ENCODE measurements around the gene GPD2.
"Not testable (repeated sequence)": the region's sequence is repeated elsewhere in the genome, so short reads cannot be mapped to it uniquely, and the experiment has no call there.

Gene GPD2

DNA sequence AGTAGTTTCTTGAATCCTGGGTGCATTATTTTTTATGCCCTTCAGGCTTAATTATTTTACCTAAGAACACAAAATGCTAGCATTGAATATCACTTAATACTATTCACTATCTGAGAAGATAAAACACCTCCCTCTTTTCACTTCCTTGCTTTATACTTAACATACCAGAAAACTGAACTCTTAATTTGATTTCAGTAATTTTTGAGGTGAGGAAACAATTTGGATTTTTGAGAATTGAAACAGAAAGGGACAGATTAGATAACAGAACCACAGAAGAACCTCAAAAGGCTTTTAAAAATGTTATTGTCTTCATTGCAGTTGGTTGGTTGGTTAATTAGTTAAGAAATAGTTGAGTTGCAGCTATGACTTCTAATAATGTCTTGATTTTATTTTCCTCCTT lies 69.5 kb downstream of the GPD2 start:
- H3K4me1 Mint-ChIP-seq (ENCODE audit: low read depth) = peaks cover 8% of the 10 kb centered on the region
- no peaks in the 10 kb centered on the region for H3K9me3 Mint-ChIP-seq
- intact Hi-C loops (cut with micrococcal nuclease) = no loop called here
- no peak overlapping the region for H3K4me3 Mint-ChIP-seq
- H3K27me3 Mint-ChIP-seq = no peaks in the 10 kb centered on the region
- H3K36me3 Mint-ChIP-seq (ENCODE audit: low read depth) = peaks cover 33% of the 10 kb centered on the region
- no peak overlapping the region for H3K27ac Mint-ChIP-seq

DNA sequence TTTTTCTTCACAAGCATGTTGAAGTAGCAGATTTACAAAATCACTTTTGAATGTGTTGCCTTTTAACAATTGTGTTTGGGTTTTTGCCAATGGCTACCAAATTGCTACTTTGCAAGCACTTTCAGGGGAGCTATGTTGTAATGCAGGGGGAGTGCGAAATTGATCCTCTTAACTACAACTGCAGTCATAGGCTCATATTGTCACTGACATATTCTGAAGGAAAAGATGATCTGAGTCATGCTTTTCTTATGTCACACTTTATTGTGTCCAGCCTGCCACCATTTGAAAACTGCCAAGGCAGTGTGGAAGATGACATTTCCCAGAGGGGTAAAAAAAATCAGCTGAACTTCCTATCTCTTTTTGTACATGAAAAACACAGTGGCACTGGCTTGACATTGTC lies 74.9 kb downstream of the GPD2 start:
- Mint-ChIP-seq H3K4me1 (ENCODE audit: low read depth) (peaks cover 5% of the 10 kb centered on the region), H3K4me3 (no peak overlapping the region), H3K27ac (no peak overlapping the region), H3K9me3 (no peaks in the 10 kb centered on the region), H3K27me3 (no peaks in the 10 kb centered on the region), H3K36me3 (ENCODE audit: low read depth) (peaks cover 69% of the 10 kb centered on the region)
- intact Hi-C loops (cut with micrococcal nuclease) = no loop called here

DNA sequence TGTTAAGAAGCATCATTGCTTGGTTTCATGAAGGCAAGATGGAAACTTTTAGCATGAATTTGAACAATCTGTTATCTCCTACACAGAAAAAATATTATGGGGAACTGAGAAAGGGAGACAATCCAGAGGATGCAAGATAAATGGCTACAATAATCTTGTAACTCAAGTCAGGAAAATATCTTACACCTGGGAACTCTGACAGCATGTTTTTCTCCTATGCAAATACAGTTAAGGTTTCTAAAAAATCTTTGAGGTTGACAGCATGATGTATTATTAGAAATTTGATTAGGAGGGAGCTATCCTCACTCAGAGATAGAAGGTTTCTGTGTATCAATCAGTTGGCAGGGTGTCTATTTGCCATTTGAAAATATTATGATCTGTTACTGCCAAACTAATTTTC lies 75.6 kb downstream of the GPD2 start:
- peaks cover 5% of the 10 kb centered on the region for H3K4me1 Mint-ChIP-seq (ENCODE audit: low read depth)
- H3K4me3 Mint-ChIP-seq = no peak overlapping the region
- H3K27ac Mint-ChIP-seq = no peak overlapping the region
- H3K27me3 Mint-ChIP-seq = no peaks in the 10 kb centered on the region
- no peaks in the 10 kb centered on the region for H3K9me3 Mint-ChIP-seq
- intact Hi-C loops (cut with micrococcal nuclease) = no loop called here
- H3K36me3 Mint-ChIP-seq (ENCODE audit: low read depth) = peaks cover 63% of the 10 kb centered on the region

DNA sequence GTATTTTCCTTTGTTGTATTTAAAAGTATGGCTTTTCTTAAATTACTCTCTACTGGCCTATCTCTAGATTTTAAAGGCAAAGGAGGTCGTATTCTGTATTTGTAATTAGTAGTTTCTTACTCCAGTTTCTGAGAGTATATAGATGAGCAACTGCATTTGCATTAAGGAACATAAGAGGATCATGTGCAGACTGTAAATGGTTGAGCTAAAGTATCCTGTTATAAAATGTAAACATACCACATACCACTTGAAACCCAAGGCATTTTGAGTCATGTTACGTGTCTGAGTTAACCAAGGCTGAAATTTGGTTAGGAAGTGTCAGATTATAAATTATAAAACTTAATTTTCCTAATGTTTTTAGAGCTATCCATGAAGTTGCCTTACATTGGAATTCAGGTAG lies 76.3 kb downstream of the GPD2 start:
- Mint-ChIP-seq H3K36me3 (ENCODE audit: low read depth) (peaks cover 56% of the 10 kb centered on the region), H3K27ac (no peak overlapping the region), H3K4me1 (ENCODE audit: low read depth) (peaks cover 5% of the 10 kb centered on the region), H3K27me3 (no peaks in the 10 kb centered on the region), H3K9me3 (no peaks in the 10 kb centered on the region), H3K4me3 (no peak overlapping the region)
- intact Hi-C loops (cut with micrococcal nuclease) = no loop called here

DNA sequence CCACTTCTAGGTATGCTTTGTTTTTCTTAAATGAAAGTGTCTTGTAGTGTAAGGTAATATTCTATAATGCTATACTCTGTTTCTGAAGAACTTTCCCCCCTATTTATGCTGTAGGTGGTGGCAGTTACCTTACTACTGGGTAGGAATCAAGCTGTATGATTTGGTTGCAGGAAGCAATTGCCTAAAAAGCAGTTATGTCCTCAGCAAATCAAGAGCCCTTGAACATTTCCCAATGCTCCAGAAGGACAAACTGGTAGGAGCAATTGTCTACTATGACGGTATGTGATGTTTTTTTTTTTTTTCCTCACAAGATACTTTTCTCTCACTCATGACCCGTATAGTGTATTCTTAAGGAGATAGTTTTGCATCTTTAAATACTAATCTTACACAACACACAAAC lies 77.0 kb downstream of the GPD2 start:
- peaks cover 53% of the 10 kb centered on the region for H3K36me3 Mint-ChIP-seq (ENCODE audit: low read depth)
- no peaks in the 10 kb centered on the region for H3K27me3 Mint-ChIP-seq
- H3K4me3 Mint-ChIP-seq = no peak overlapping the region
- H3K27ac Mint-ChIP-seq = no peak overlapping the region
- peaks cover 5% of the 10 kb centered on the region for H3K4me1 Mint-ChIP-seq (ENCODE audit: low read depth)
- intact Hi-C loops (cut with micrococcal nuclease) = no loop called here
- H3K9me3 Mint-ChIP-seq = no peaks in the 10 kb centered on the region

DNA sequence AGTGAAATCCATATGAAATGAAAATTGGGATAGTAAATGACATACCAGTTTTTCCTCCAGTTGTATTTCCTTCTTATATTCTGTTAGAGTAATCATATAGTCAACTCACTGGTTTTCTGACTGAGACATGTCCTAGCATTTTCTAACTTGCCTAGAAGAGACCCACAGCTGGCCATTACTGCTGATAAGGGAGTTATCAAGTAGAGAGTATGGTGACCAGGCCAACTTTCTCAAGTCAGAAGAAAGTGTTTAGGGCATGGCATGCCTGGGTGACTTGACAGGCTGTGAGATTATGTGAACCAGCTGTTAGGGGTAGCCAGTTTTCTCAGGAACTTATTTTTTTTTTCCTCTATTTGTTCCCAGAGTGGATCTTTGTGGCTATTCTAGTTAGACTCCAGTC lies 81.2 kb downstream of the GPD2 start:
- no peak overlapping the region for H3K4me3 Mint-ChIP-seq
- no peak overlapping the region for H3K27ac Mint-ChIP-seq
- peaks cover 45% of the 10 kb centered on the region for H3K36me3 Mint-ChIP-seq (ENCODE audit: low read depth)
- intact Hi-C loops (cut with micrococcal nuclease) = no loop called here
- no peaks in the 10 kb centered on the region for H3K9me3 Mint-ChIP-seq
- H3K4me1 Mint-ChIP-seq (ENCODE audit: low read depth) = no peaks in the 10 kb centered on the region
- H3K27me3 Mint-ChIP-seq = no peaks in the 10 kb centered on the region

DNA sequence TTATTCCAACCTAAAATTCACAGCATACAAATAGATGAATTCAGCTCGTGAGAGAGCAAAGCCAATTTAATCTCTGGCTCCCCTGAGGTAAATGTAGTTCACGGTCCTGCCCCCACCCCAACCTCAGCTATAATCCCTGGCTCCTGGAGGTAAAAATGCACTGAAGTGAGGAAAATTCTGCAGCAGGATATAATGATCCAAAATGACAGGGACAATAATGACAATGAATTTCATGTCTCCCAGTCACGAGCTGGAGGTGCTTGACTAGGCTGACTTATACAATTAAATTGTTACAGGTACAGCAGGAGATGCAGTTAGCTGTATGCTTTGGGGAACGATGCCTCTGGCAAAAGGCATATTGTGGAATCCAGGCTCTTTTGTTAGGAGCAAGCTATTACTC lies 82.0 kb downstream of the GPD2 start:
- H3K27me3 Mint-ChIP-seq = no peaks in the 10 kb centered on the region
- intact Hi-C loops (cut with micrococcal nuclease) = no loop called here
- no peak overlapping the region for H3K27ac Mint-ChIP-seq
- no peaks in the 10 kb centered on the region for H3K9me3 Mint-ChIP-seq
- no peak overlapping the region for H3K4me3 Mint-ChIP-seq
- H3K36me3 Mint-ChIP-seq (ENCODE audit: low read depth) = peaks cover 48% of the 10 kb centered on the region
- H3K4me1 Mint-ChIP-seq (ENCODE audit: low read depth) = no peaks in the 10 kb centered on the region

DNA sequence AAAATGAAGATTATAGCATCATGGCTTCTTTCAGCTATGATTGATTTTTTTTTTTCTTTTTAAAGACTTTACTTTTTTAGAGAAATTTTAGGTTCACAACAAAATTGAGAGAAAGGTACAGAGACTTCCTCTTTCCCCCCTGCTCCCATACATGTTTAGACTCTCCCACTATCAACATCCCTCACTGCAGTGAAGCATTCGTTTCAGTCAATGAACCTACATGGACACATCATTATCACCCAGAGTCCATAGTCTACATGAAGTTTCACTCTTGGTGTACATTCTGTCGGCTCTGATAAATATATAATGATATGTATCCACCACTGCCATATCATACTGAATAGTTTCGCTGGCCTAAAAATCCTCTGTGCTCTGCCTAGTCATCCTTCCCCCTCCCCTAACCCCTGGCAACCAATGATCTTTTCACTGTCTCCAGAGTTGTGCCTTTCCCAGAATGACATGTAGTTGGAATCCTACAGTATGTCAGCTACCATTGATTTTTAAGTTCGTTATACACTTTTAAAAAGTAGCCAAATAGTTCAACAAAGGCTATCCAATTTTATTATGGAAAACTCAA lies 86.8 kb downstream of the GPD2 start:
- Mint-ChIP-seq H3K36me3 (ENCODE audit: low read depth) (peaks cover 37% of the 10 kb centered on the region), H3K9me3 (no peaks in the 10 kb centered on the region), H3K27ac (no peak overlapping the region), H3K27me3 (no peaks in the 10 kb centered on the region), H3K4me1 (ENCODE audit: low read depth) (no peaks in the 10 kb centered on the region), H3K4me3 (no peak overlapping the region)
- intact Hi-C loops (cut with micrococcal nuclease) = no loop called here

DNA sequence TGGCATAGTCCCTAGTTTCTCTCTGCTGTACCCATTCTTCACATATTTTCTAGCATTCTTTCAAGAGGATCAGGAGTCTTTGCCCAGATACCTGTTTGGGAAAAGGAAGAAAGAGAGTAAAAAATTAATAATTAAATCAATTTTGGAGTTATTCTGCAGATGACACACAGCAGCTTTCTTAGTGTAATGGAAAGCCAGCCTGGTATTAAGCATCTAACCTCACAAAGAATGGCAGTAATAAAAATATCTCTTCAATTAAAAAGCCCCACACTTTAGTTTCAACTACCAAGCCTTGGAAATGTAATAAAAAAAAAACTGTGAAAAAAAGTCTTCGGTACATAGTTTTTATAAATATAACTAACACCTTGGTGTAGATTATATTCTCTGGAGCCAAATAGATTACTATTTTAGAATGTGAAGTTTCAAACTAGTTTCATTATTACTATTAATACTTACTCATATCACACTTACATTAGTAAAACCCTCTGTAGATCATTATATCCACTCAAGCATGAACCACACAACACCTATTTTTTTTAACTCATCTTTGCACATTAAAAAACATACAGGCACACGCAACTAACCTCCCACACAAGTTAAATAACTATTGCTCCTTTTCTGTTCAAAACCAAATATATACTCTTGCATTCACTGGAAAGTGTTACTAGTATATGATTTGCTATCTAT lies 90.9 kb downstream of the GPD2 start:
- Mint-ChIP-seq H3K4me3 (no peak overlapping the region), H3K9me3 (no peaks in the 10 kb centered on the region), H3K27me3 (no peaks in the 10 kb centered on the region), H3K4me1 (ENCODE audit: low read depth) (no peaks in the 10 kb centered on the region), H3K36me3 (ENCODE audit: low read depth) (peaks cover 21% of the 10 kb centered on the region), H3K27ac (no peak overlapping the region)
- intact Hi-C loops (cut with micrococcal nuclease) = no loop called here

DNA sequence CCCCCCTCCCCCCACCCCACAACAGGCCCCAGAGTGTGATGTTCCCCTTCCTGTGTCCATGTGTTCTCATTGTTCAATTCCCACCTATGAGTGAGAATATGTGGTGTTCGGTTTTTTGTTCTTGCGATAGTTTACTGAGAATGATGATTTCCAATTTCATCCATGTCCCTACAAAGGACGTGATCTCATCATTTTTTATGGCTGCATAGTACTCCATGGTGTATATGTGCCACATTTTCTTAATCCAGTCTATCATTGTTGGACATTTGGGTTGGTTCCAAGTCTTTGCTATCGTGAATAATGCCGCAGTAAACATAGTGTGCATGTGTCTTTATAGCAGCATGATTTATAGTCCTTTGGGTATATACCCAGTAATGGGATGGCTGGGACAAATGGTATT lies 92.4 kb downstream of the GPD2 start:
- H3K4me1 Mint-ChIP-seq (ENCODE audit: low read depth); H3K27ac Mint-ChIP-seq; intact Hi-C loops (cut with micrococcal nuclease); H3K27me3 Mint-ChIP-seq; H3K9me3 Mint-ChIP-seq; H3K4me3 Mint-ChIP-seq: not testable (repeated sequence)
- peaks cover 18% of the 10 kb centered on the region for H3K36me3 Mint-ChIP-seq (ENCODE audit: low read depth)

DNA sequence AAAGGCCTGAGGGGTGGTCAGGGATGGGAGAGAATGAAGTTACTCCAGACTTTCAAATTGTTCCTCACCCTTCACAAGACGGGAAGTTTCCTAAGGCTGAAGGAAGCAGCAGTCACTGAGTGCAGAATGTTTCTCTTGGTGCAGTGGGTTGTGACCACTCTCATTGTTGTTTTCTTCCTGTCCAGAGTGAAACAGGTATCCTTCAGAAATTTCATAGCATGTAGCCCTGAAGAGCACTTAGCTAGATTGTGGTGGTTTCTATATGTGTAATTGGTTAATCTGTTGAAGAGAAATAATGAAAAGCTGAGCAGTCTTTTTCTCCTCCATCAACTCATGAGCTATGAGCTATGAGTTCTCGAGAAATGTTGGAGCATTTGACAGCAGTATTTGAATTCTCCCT lies 96.8 kb downstream of the GPD2 start:
- Mint-ChIP-seq H3K27ac (no peak overlapping the region), H3K9me3 (no peaks in the 10 kb centered on the region), H3K4me3 (no peak overlapping the region), H3K36me3 (ENCODE audit: low read depth) (peaks cover 19% of the 10 kb centered on the region), H3K4me1 (ENCODE audit: low read depth) (peaks cover 6% of the 10 kb centered on the region), H3K27me3 (no peaks in the 10 kb centered on the region)
- intact Hi-C loops (cut with micrococcal nuclease) = no loop called here

DNA sequence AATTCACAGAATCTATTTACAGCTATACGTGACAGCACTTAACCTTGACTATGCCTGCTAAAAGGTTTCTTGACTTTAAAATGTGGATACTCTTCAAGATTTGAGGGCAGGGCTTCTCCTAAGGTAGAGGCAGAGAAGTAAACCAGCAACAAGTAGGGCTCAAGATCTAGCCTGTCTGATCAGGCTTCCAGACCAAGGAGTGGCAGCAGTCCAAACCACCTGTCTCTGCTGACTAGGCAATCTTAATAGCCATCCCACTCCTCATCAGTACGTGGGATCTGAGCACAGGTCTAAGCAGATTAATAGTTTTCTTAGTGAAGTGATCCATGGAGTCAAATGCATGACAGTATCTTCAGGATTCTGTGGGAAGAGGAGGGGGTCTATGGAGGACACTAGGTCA lies 100.4 kb downstream of the GPD2 start:
- H3K27me3 Mint-ChIP-seq = no peaks in the 10 kb centered on the region
- intact Hi-C loops (cut with micrococcal nuclease) = no loop called here
- H3K36me3 Mint-ChIP-seq (ENCODE audit: low read depth) = peaks cover 29% of the 10 kb centered on the region
- H3K27ac Mint-ChIP-seq = no peak overlapping the region
- no peaks in the 10 kb centered on the region for H3K9me3 Mint-ChIP-seq
- peaks cover 6% of the 10 kb centered on the region for H3K4me1 Mint-ChIP-seq (ENCODE audit: low read depth)
- no peak overlapping the region for H3K4me3 Mint-ChIP-seq

DNA sequence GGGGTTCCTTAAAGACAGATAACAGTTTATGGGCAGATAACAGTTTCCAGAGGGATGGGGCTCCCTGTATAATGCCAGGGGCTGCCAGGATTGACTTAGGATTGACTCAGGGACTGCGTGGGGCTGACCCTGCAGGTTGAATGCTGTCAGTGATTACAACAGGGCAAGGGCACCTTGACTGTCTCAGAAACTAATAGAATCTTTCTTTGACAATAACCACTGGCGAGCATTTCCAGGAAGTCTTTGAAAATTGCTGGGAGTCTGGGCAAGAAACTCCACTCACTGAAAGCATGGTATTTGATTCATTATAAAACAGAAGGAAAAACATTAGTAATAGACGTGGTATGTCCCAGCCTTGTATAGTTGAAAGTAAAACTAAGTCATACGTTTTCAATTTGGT lies 101.0 kb downstream of the GPD2 start:
- H3K27me3 Mint-ChIP-seq = no peaks in the 10 kb centered on the region
- H3K36me3 Mint-ChIP-seq (ENCODE audit: low read depth) = peaks cover 34% of the 10 kb centered on the region
- intact Hi-C loops (cut with micrococcal nuclease) = no loop called here
- no peaks in the 10 kb centered on the region for H3K9me3 Mint-ChIP-seq
- H3K4me3 Mint-ChIP-seq = no peak overlapping the region
- no peak overlapping the region for H3K27ac Mint-ChIP-seq
- H3K4me1 Mint-ChIP-seq (ENCODE audit: low read depth) = peaks cover 6% of the 10 kb centered on the region

DNA sequence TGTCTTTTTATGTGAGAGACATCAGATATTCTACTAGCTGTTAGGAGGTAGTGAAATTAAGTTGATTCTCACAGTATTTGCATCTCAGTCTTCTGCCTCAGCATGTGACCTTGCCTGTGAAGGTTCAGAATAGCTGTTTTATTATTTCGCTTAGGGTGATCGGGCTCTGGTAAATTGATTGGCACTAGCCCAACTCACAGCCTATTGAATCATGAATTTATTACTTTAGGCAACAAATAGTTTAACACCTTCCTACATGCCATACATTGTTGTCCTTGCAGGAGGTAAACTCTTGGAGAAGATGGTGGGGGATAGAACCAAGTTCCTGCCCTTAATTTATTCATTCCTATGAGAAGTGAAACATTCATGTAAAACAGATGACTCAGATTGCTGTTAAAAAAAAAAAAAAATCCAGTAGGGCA lies 101.9 kb downstream of the GPD2 start:
- Mint-ChIP-seq H3K27ac (no peak overlapping the region), H3K4me1 (ENCODE audit: low read depth) (peaks cover 6% of the 10 kb centered on the region), H3K9me3 (no peaks in the 10 kb centered on the region), H3K4me3 (no peak overlapping the region), H3K36me3 (ENCODE audit: low read depth) (peaks cover 40% of the 10 kb centered on the region), H3K27me3 (no peaks in the 10 kb centered on the region)
- intact Hi-C loops (cut with micrococcal nuclease) = no loop called here
